Measurements from ENCODE around the gene PMM1. TPM values are rescaled to one million over a fixed set of nuclear protein-coding genes. Genes with fewer than 3 reads are reported as not detected.

Gene PMM1
- total RNA-seq, 1 donor from 2014 or later, result 35.5 TPM

DNA sequence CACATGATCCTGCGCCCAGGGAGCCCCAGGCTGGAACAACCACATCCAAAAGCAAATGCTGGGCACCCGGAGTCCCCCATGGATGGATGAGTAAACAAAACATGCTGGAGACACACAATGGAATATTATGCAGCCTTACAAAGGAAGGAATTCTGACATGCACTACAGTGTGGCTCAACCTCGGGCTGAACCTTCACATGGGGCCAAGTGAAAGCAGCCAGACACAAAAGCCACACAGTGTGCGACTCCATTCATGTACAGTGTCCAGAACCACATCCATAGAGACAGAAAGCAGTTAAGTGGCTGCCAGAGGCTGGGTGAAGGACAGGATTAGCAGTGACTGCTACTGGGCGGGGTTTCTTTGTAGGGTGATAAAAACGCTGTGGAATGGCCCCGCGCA lies 55.4 kb downstream of the PMM1 start:
- TF ChIP-seq, protein P1, sequence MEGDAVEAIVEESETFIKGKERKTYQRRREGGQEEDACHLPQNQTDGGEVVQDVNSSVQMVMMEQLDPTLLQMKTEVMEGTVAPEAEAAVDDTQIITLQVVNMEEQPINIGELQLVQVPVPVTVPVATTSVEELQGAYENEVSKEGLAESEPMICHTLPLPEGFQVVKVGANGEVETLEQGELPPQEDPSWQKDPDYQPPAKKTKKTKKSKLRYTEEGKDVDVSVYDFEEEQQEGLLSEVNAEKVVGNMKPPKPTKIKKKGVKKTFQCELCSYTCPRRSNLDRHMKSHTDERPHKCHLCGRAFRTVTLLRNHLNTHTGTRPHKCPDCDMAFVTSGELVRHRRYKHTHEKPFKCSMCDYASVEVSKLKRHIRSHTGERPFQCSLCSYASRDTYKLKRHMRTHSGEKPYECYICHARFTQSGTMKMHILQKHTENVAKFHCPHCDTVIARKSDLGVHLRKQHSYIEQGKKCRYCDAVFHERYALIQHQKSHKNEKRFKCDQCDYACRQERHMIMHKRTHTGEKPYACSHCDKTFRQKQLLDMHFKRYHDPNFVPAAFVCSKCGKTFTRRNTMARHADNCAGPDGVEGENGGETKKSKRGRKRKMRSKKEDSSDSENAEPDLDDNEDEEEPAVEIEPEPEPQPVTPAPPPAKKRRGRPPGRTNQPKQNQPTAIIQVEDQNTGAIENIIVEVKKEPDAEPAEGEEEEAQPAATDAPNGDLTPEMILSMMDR (conservative IDR thresholded peaks at IDR 0.05), result no peak
- Mint-ChIP-seq H3K27me3 (no peaks in the 10 kb centered on the region), H3K4me3 (no peak overlapping the region), H3K36me3 (peaks cover 8% of the 10 kb centered on the region), H3K9me3 (no peaks in the 10 kb centered on the region), H3K4me1 (ENCODE audit: unreplicated experiment) (no peaks in the 10 kb centered on the region), H3K27ac (no peak overlapping the region)
- DNase-seq (ENCODE audit: extremely low spot score, unreplicated experiment), result no peak

DNA sequence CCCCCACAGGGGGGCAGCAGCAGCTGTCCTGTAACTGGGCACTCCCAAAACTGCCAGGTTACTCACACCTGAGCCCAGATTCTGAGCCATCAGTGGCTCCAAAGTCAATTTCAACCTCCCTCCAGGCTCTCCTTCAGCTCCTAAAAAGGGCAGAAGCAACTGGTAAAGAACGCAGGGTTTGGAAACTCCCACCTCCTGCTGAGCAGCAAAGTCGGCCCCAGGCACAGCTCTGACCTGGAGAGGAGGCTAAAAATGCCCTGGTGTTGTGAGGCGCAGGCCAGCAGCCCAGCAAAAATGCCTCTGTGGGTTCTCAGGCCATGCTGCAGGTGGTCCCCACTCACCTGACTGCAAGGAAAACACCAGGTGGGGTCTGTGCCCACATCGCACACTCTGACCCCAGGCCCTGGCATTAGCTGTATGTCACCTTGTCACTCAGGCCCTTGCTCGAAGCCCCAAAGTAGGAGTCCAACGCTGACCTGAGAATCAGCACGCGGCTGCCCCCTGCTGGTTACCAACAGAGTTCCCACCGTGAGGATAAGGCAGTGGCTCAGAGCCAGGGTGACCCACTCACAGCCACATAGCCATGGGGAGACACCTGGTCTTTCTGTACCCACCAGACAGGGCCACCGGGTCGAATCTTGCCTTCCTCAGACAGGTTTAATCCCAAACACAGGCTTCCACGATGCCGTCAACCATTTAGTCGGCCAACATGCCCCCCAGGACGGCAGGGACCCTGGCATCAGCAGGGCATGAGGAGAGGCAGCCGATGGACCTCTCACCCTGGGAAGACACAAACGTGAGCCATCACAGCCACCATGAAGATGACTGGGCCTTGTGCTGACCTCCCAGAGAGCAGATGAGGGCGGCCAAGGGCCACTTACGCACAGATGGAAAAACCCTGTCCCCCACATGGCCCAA lies 56.5 kb downstream of the PMM1 start:
- Mint-ChIP-seq H3K4me1 (ENCODE audit: unreplicated experiment) (no peaks in the 10 kb centered on the region), H3K36me3 (peaks cover 14% of the 10 kb centered on the region), H3K4me3 (no peak overlapping the region), H3K27me3 (no peaks in the 10 kb centered on the region), H3K27ac (peak overlapping the region; percentile 21), H3K9me3 (no peaks in the 10 kb centered on the region)
- TF ChIP-seq, protein P1 (conservative IDR thresholded peaks at IDR 0.05), result peak; percentile 84
- no peak for DNase-seq (ENCODE audit: extremely low spot score, unreplicated experiment)

DNA sequence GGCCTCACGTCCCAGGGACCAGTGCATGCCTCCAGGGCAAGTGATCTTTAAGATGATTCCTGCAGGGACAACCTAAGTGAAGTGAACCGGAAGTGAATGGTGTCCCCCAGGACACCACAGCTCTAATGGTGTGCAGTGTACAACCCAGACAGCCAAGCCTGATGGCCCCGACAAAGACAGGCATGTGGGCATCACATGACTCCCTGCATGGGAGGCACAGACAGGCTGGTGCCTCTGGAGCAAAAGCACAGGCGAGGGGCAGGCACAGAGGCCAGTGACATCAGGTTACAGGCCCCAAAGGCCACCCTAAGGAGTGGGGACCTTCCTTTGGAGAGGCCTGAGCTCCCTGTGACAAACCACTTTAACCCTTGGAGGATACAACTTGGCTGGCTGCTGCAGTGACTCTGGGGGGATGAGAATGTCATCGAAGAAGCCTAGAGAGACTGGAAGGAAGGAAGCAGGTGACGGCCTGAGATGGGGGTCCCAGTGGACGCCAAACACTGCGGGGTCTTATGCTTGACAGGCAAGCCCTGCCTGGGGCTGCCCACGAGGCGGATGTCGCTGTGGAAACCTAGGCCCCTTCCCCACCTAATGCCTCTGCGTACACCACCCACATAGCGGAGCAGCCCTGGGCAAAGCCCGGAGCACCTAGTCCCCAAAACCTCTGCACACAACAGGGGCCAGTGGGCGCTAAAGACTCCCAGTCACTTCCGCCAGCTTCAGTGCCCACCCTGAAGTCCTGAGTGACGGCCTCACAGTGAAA lies 57.7 kb downstream of the PMM1 start:
- Mint-ChIP-seq H3K4me3 (no peak overlapping the region), H3K9me3 (no peaks in the 10 kb centered on the region), H3K27me3 (no peaks in the 10 kb centered on the region), H3K36me3 (peaks cover 10% of the 10 kb centered on the region), H3K27ac (no peak overlapping the region), H3K4me1 (ENCODE audit: unreplicated experiment) (no peaks in the 10 kb centered on the region)
- TF ChIP-seq, protein P1 (conservative IDR thresholded peaks at IDR 0.05), result no peak
- DNase-seq (ENCODE audit: extremely low spot score, unreplicated experiment), result no peak

DNA sequence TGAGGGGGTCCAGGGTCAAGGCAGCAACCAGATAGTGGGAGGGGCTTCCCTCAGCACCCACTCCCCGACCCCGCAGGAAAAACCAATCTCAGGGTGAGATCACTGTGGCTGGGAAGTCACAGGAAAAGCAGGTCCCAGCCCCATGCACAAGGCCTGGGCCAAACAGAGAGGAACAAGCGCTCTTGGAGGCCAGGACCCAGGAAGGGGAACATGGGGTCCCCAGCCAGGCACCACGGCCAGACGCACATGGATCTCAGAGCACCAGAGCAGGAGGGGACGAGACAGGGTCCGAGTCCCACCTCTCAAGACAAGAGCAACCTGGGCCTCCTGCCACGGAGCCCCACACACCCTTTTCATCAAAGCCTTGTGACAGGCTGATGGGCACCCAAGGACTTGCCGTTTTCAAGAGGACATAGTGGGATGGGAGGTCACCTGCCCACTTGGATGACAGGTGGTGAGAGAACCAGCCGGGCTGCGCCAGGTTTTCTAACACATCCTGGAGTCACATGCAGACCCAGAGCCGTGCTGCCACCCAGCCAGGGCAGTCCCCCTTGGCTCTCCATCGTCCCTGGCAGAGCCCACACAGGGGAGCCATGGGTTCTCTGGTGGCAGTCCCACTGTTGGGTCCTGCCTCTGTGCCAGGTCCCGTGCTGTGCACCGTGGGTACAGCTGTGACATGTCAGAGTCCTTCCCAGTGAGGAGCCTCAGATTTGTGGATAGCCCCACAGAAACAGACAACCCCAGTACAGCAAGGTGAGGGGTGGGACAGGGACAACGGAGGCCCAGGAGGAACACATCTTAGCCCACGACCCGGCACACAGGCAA lies 58.5 kb downstream of the PMM1 start:
- H3K36me3 Mint-ChIP-seq, result peaks cover 10% of the 10 kb centered on the region

More for the DNA sequence above, 58.5 kb downstream of the PMM1 start:
- Mint-ChIP-seq H3K27ac (peak overlapping the region; percentile 23), H3K27me3 (no peaks in the 10 kb centered on the region), H3K9me3 (no peaks in the 10 kb centered on the region), H3K4me1 (ENCODE audit: unreplicated experiment) (no peaks in the 10 kb centered on the region), H3K4me3 (no peak overlapping the region)
- DNase-seq (ENCODE audit: extremely low spot score, unreplicated experiment), result no peak
- TF ChIP-seq, protein P1 (conservative IDR thresholded peaks at IDR 0.05), result no peak
